GM12801 (cell line): ENCODE results near the gene POLDIP3.

ENCODE experiments used
- CTCF ChIP-seq: IDR thresholded peaks from one replicate; pipeline ENCODE4 v1.5.1; 2011; ENCODE audit warnings: control low read depth; ENCODE audit not compliant: insufficient read length; ENCODE audit errors: extremely low read depth

POLDIP3 gene

GRCh38 chr22:42636506-42636905, 21.8 kb upstream of the POLDIP3 start:
- TF ChIP-seq CTCF = no peak

- TF ChIP-seq CTCF = no peak
These were observed 20.8 kb upstream of the POLDIP3 start for GRCh38 chr22:42635531-42635930.

- no peak for TF ChIP-seq CTCF
These were observed 18.3 kb upstream of the POLDIP3 start for GRCh38 chr22:42633013-42633412.

- TF ChIP-seq CTCF = no peak
These were observed 17.4 kb upstream of the POLDIP3 start for GRCh38 chr22:42632096-42632495.

GRCh38 chr22:42630901-42631602, 16.4 kb upstream of the POLDIP3 start:
- no peak for TF ChIP-seq CTCF

GRCh38 chr22:42630211-42630610, 15.5 kb upstream of the POLDIP3 start:
- no peak for TF ChIP-seq CTCF

- no peak for TF ChIP-seq CTCF
These were observed 13.3 kb upstream of the POLDIP3 start for GRCh38 chr22:42627981-42628380.
